Liver (tissue), 9 donors: Measurements from ENCODE around the gene SCGB2B2. TPM values are rescaled to one million over a fixed set of nuclear protein-coding genes. Genes with fewer than 3 reads are reported as not detected.

Experiments used
- DNase-seq: peaks from one replicate; pipeline ENCODE4 v3.0.0-alpha.2; 2017; ENCODE audit warnings: low spot score
- H3K27ac ChIP-seq, 2 donors: one replicate each; pipeline ENCODE4 v1.7.0; 2013; ENCODE audit warnings: inconsistent platforms in 2 of 2, low read length in 2 of 2, control low read depth in 1 of 2, low read depth in 1 of 2, mild to moderate bottlenecking in 1 of 2
- H3K27me3 ChIP-seq, 4 donors: one replicate each; pipeline versions ENCODE4 v1.6.1 to v1.7.0; 2013; ENCODE audit warnings: low read length in 3 of 4, inconsistent platforms in 1 of 4, mild to moderate bottlenecking in 1 of 4, moderate library complexity in 1 of 4; ENCODE audit not compliant: control insufficient read depth in 4 of 4, insufficient read depth in 4 of 4
- H3K36me3 ChIP-seq, 4 donors: one replicate each; pipeline versions ENCODE4 v1.6.1 to v1.7.0; 2013; ENCODE audit warnings: low read length in 3 of 4, mild to moderate bottlenecking in 3 of 4, low read depth in 1 of 4, moderate library complexity in 1 of 4; ENCODE audit not compliant: control insufficient read depth in 4 of 4, insufficient read depth in 3 of 4
- H3K4me1 ChIP-seq, 4 donors: one replicate each; pipeline versions ENCODE4 v1.6.1 to v1.7.0; 2013; ENCODE audit warnings: low read length in 3 of 4, mild to moderate bottlenecking in 3 of 4, moderate library complexity in 1 of 4; ENCODE audit not compliant: control insufficient read depth in 4 of 4, insufficient read depth in 4 of 4
- H3K4me3 ChIP-seq, 3 donors: one replicate each; pipeline versions ENCODE4 v1.6.1 to v1.7.0; 2013; ENCODE audit warnings: low read length in 3 of 3, control low read depth in 1 of 3, low read depth in 1 of 3, mild to moderate bottlenecking in 1 of 3
- H3K9ac ChIP-seq, 2 donors: one replicate each; pipeline ENCODE4 v1.7.0; 2013; ENCODE audit warnings: low read length in 2 of 2, mild to moderate bottlenecking in 2 of 2, moderate library complexity in 2 of 2, control low read depth in 1 of 2, low read depth in 1 of 2
- H3K9me3 ChIP-seq, 4 donors: one replicate each; pipeline versions ENCODE4 v1.6.1 to v1.7.0; 2013; ENCODE audit warnings: low read length in 3 of 4; ENCODE audit not compliant: control insufficient read depth in 4 of 4
- EGR1 ChIP-seq, 2 donors: IDR thresholded peaks; 2 replicates each; pipeline ENCODE4 v1.6.1; 2016 to 2018; ENCODE audit warnings: antibody characterized with exemption in 2 of 2, low read depth in 2 of 2
- FOXA1 ChIP-seq: IDR thresholded peaks from 2 replicates; pipeline ENCODE4 v1.6.1; 2016; ENCODE audit warnings: antibody characterized with exemption
- FOXA2 ChIP-seq: IDR thresholded peaks from 2 replicates; pipeline ENCODE4 v1.6.1; 2016; ENCODE audit warnings: antibody characterized with exemption
- GABPA ChIP-seq, 2 donors: IDR thresholded peaks in 1 of 2; conservative IDR thresholded peaks in 1 of 2; 2 replicates each; pipeline ENCODE4 v1.6.1; 2016; ENCODE audit warnings: antibody characterized with exemption in 2 of 2, mild to moderate bottlenecking in 1 of 2, moderate library complexity in 1 of 2
- HNF4A ChIP-seq, 2 donors: conservative IDR thresholded peaks; 2 replicates each; pipeline ENCODE4 v1.6.1; 2016; ENCODE audit warnings: antibody characterized with exemption in 2 of 2, mild to moderate bottlenecking in 2 of 2
- HNF4G ChIP-seq: IDR thresholded peaks from 2 replicates; pipeline ENCODE4 v1.6.1; 2016; ENCODE audit warnings: antibody characterized with exemption
- JUND ChIP-seq, 2 donors: IDR thresholded peaks; 2 replicates each; pipeline ENCODE4 v1.6.1; 2016; ENCODE audit warnings: antibody characterized with exemption in 2 of 2
- NR2F2 ChIP-seq: IDR thresholded peaks from 2 replicates; pipeline ENCODE4 v1.6.1; 2016; ENCODE audit warnings: antibody characterized with exemption
- RAD21 ChIP-seq, 2 donors: IDR thresholded peaks; 2 replicates each; pipeline ENCODE4 v1.6.1; 2016; ENCODE audit warnings: antibody characterized with exemption in 2 of 2, mild to moderate bottlenecking in 2 of 2
- RXRA ChIP-seq, 2 donors: IDR thresholded peaks; 2 replicates each; pipeline ENCODE4 v1.6.1; 2017 to 2018; ENCODE audit warnings: antibody characterized with exemption in 2 of 2, mild to moderate bottlenecking in 1 of 2
- SP1 ChIP-seq: IDR thresholded peaks from 2 replicates; pipeline ENCODE4 v1.6.1; 2018; ENCODE audit warnings: antibody characterized with exemption, mild to moderate bottlenecking
- TAF1 ChIP-seq: conservative IDR thresholded peaks from 2 replicates; pipeline ENCODE4 v1.6.1; 2016; ENCODE audit warnings: antibody characterized with exemption, mild to moderate bottlenecking
- YY1 ChIP-seq: IDR thresholded peaks from 2 replicates; pipeline ENCODE4 v1.6.1; 2016; ENCODE audit warnings: antibody characterized with exemption, mild to moderate bottlenecking
- WGBS: extraction: QIAGEN DNeasy Blood & Tissue Kit; methylation state at CpG from one replicate; pipeline ENCODE4 v1.1.7; 2013; 5-methylcytosine and 5-hydroxymethylcytosine counted together
- polyA plus RNA-seq, 2 donors: library from polyadenylated mRNA; stranded (reverse) in 1 of 2; unstranded in 1 of 2; fragments of 200-250 nt in 1 of 2; fragments of >200 nt in 1 of 2; fragmentation: Nextera tagmentation in 1 of 2; extraction: Ambion mirVana in 1 of 2; gene quantifications; one replicate each; pipeline versions ENCODE4 v1.2.1 to v1.2.3, GENCODE V29; 2013 to 2015
- total RNA-seq, 2 donors: library from RNA; depleted of rRNA; stranded (reverse); fragments of >200 nt; gene quantifications; one replicate each; pipeline ENCODE4 v1.2.3, GENCODE V29; 2014
- TF ChIP-seq, protein P1 (sequence below): IDR thresholded peaks from 2 replicates; pipeline ENCODE4 v1.6.1; 2016; ENCODE audit warnings: antibody characterized with exemption
- TF ChIP-seq, protein P2 (sequence below): IDR thresholded peaks from 2 replicates; pipeline ENCODE4 v1.6.1; 2016; ENCODE audit warnings: antibody characterized with exemption
- TF ChIP-seq, protein P3 (sequence below): IDR thresholded peaks from 2 replicates; pipeline ENCODE4 v1.6.1; 2016; ENCODE audit warnings: antibody characterized with exemption
- TF ChIP-seq, protein P4 (sequence below): IDR thresholded peaks from 2 replicates; pipeline ENCODE4 v1.6.1; 2016; ENCODE audit warnings: antibody characterized with exemption, mild to moderate bottlenecking
- TF ChIP-seq, protein P5 (sequence below): fragments of 150-350 bp; IDR thresholded peaks from 2 replicates; pipeline ENCODE4 v1.5.1; 2017; ENCODE audit warnings: improper control_type of control experiment, low read depth, low read length; ENCODE audit not compliant: missing input control
- donor health status: healthy.
- donor health status: healthy.
- donor health status: healthy.
- donor health status: healthy.
- donor health status: healthy.

SCGB2B2 gene
- total and polyA plus RNA-seq, 4 donors: 0.09 to 0.50 (median 0.25) TPM; not detected in 1

DNA sequence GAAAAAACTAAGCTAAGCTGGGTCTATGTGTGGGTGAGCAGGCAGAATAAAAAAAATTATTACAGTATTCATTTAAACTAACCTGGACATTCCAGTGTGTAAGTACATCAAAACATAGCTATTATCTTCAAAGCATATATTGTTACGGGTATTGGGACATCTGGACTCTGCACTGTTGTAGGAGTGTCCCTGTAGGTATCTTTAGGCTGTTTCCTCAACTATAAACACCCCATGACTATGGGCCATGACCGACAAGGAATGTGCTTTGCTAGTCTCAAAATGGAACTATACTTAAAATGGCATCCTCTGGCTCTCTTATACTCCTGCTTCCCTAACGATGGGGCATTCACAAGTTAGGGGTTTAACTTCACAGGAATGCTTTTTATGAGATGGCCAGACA is 3.4 kb downstream of the SCGB2B2 start:
- TF ChIP-seq FOXA1 (no peak), GABPA (IDR thresholded peaks at IDR 0.05 in 1 of 2, conservative IDR thresholded peaks at IDR 0.05 in 1 of 2) (no peak)
- H3K4me1 ChIP-seq: peaks cover 3 to 40% (median 25%) of the 10 kb centered on the region in 4 donors
- no peak for DNase-seq
- WGBS: 80% methylated on average over 3 of the region's 3 CpGs
- no peaks in the 10 kb centered on the region for H3K27me3 ChIP-seq
- no peaks in the 10 kb centered on the region for H3K36me3 ChIP-seq
- H3K9ac ChIP-seq: no peak overlapping the region
- H3K4me3 ChIP-seq: no peak overlapping the region
- H3K9me3 ChIP-seq: no peaks in the 10 kb centered on the region
- H3K27ac ChIP-seq: no peak overlapping the region

DNA sequence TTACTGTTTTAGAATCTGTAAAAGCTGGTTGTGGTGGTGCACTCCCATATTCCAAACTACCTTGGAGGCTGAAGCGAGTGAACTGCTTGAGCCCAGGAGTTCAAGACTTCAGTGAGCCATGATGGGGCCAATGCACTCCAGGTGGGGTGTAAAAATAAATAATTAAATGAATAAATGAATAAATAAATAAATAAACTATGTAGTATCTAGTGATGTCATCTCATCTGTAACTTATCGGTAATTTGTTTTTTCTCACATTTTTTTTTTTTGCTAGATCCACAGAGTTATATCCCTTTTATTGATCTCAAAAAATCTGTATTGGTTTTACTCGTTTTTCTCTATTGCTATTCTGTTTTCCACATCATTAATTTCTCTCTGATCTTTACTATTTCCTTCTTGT is 5.0 kb downstream of the SCGB2B2 start:
- no peak for DNase-seq
- H3K27ac ChIP-seq: no peak overlapping the region
- TF ChIP-seq TAF1 (no peak), HNF4G (no peak), EGR1 (IDR thresholded peaks at IDR 0.05; ENCODE audit: low read depth in 2 of 2) (no peak), RXRA (IDR thresholded peaks at IDR 0.05) (no peak), HNF4A (conservative IDR thresholded peaks at IDR 0.05) (no peak), YY1 (no peak), FOXA1 (no peak), SP1 (no peak), NR2F2 (no peak), RAD21 (IDR thresholded peaks at IDR 0.05) (no peak), FOXA2 (no peak), JUND (IDR thresholded peaks at IDR 0.05) (no peak), GABPA (IDR thresholded peaks at IDR 0.05 in 1 of 2, conservative IDR thresholded peaks at IDR 0.05 in 1 of 2) (no peak)
- TF ChIP-seq, protein P1, sequence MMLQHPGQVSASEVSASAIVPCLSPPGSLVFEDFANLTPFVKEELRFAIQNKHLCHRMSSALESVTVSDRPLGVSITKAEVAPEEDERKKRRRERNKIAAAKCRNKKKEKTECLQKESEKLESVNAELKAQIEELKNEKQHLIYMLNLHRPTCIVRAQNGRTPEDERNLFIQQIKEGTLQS: no peak
- TF ChIP-seq, protein P2, sequence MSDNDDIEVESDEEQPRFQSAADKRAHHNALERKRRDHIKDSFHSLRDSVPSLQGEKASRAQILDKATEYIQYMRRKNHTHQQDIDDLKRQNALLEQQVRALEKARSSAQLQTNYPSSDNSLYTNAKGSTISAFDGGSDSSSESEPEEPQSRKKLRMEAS: no peak
- TF ChIP-seq, protein P3, sequence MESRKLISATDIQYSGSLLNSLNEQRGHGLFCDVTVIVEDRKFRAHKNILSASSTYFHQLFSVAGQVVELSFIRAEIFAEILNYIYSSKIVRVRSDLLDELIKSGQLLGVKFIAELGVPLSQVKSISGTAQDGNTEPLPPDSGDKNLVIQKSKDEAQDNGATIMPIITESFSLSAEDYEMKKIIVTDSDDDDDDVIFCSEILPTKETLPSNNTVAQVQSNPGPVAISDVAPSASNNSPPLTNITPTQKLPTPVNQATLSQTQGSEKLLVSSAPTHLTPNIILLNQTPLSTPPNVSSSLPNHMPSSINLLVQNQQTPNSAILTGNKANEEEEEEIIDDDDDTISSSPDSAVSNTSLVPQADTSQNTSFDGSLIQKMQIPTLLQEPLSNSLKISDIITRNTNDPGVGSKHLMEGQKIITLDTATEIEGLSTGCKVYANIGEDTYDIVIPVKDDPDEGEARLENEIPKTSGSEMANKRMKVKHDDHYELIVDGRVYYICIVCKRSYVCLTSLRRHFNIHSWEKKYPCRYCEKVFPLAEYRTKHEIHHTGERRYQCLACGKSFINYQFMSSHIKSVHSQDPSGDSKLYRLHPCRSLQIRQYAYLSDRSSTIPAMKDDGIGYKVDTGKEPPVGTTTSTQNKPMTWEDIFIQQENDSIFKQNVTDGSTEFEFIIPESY: no peak
- TF ChIP-seq, protein P4, sequence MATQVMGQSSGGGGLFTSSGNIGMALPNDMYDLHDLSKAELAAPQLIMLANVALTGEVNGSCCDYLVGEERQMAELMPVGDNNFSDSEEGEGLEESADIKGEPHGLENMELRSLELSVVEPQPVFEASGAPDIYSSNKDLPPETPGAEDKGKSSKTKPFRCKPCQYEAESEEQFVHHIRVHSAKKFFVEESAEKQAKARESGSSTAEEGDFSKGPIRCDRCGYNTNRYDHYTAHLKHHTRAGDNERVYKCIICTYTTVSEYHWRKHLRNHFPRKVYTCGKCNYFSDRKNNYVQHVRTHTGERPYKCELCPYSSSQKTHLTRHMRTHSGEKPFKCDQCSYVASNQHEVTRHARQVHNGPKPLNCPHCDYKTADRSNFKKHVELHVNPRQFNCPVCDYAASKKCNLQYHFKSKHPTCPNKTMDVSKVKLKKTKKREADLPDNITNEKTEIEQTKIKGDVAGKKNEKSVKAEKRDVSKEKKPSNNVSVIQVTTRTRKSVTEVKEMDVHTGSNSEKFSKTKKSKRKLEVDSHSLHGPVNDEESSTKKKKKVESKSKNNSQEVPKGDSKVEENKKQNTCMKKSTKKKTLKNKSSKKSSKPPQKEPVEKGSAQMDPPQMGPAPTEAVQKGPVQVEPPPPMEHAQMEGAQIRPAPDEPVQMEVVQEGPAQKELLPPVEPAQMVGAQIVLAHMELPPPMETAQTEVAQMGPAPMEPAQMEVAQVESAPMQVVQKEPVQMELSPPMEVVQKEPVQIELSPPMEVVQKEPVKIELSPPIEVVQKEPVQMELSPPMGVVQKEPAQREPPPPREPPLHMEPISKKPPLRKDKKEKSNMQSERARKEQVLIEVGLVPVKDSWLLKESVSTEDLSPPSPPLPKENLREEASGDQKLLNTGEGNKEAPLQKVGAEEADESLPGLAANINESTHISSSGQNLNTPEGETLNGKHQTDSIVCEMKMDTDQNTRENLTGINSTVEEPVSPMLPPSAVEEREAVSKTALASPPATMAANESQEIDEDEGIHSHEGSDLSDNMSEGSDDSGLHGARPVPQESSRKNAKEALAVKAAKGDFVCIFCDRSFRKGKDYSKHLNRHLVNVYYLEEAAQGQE: no peak
- TF ChIP-seq, protein P5, sequence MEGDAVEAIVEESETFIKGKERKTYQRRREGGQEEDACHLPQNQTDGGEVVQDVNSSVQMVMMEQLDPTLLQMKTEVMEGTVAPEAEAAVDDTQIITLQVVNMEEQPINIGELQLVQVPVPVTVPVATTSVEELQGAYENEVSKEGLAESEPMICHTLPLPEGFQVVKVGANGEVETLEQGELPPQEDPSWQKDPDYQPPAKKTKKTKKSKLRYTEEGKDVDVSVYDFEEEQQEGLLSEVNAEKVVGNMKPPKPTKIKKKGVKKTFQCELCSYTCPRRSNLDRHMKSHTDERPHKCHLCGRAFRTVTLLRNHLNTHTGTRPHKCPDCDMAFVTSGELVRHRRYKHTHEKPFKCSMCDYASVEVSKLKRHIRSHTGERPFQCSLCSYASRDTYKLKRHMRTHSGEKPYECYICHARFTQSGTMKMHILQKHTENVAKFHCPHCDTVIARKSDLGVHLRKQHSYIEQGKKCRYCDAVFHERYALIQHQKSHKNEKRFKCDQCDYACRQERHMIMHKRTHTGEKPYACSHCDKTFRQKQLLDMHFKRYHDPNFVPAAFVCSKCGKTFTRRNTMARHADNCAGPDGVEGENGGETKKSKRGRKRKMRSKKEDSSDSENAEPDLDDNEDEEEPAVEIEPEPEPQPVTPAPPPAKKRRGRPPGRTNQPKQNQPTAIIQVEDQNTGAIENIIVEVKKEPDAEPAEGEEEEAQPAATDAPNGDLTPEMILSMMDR: no peak
- H3K4me1 ChIP-seq: peaks cover 6 to 40% (median 23%) of the 10 kb centered on the region in 4 donors
- no peaks in the 10 kb centered on the region for H3K36me3 ChIP-seq
- no peaks in the 10 kb centered on the region for H3K9me3 ChIP-seq
- WGBS: 92% methylated on average over 3 of the region's 3 CpGs
- no peak overlapping the region for H3K9ac ChIP-seq
- no peak overlapping the region for H3K4me3 ChIP-seq
- H3K27me3 ChIP-seq: no peaks in the 10 kb centered on the region
